Head of caudate nucleus (tissue), 42 donors: ENCODE measurements around the gene ARMH3.
"Not testable (repeated sequence)": the region's sequence is repeated elsewhere in the genome, so short reads cannot be mapped to it uniquely, and the experiment has no call there.

ENCODE experiments used
- DNase-seq, 42 donors: peaks; one replicate each; pipeline versions ENCODE4 v3.0.0 to v3.0.0-alpha.2; 2020 to 2021; ENCODE audit warnings: mixed read lengths in 7 of 42
- intact Hi-C: fragments of 100-400 bp; cut with DNase I; formaldehyde crosslinking; loops from one replicate; pipeline ENCODE4 v1.15.0; 2022

The ARMH3 gene

GRCh38 chr10:101997803-101998202 lies 58.2 kb downstream of the ARMH3 start:
- intact Hi-C loops = no loop called here

GRCh38 chr10:101995451-101996063 lies 60.4 kb downstream of the ARMH3 start:
- DNase-seq = peak in 2 of 42 donors; percentile 21 to 41
- intact Hi-C loops = no loop called here

More at GRCh38 chr10:101997803-101998202, 58.2 kb downstream of the ARMH3 start:
- no peak for DNase-seq

GRCh38 chr10:101993651-101994200 lies 62.2 kb downstream of the ARMH3 start:
- intact Hi-C loops = no loop called here
- DNase-seq = peak in 5 of 42 donors; percentile 14 to 45 (median 18)

- DNase-seq = no peak
- intact Hi-C loops = no loop called here
These were observed 62.8 kb downstream of the ARMH3 start for GRCh38 chr10:101993221-101993620.

GRCh38 chr10:101987136-101987535 lies 68.8 kb downstream of the ARMH3 start:
- intact Hi-C loops = no loop called here

GRCh38 chr10:101986624-101986971 lies 69.4 kb downstream of the ARMH3 start:
- intact Hi-C loops = no loop called here
- DNase-seq = peak in 4 of 42 donors; percentile 10 to 44 (median 26)

More at GRCh38 chr10:101987136-101987535, 68.8 kb downstream of the ARMH3 start:
- DNase-seq = peak in 1 of 42 donors; percentile 1

- intact Hi-C loops = not testable (repeated sequence)
- peak in 1 of 42 donors; percentile 3 for DNase-seq
These were observed 75.3 kb downstream of the ARMH3 start for GRCh38 chr10:101980677-101981076.

GRCh38 chr10:101974091-101974971 lies 81.6 kb downstream of the ARMH3 start:
- DNase-seq = peak in 2 of 42 donors; percentile 17 to 26
- intact Hi-C loops = no loop called here

- peak in 1 of 42 donors; percentile 31 for DNase-seq
- intact Hi-C loops = no loop called here
These were observed 83.2 kb downstream of the ARMH3 start for GRCh38 chr10:101972761-101973160.

GRCh38 chr10:101969412-101969922 lies 86.5 kb downstream of the ARMH3 start:
- intact Hi-C loops = no loop called here
- DNase-seq = peak in 1 of 42 donors; percentile 17

GRCh38 chr10:101968940-101969321 lies 87.0 kb downstream of the ARMH3 start:
- no peak for DNase-seq
- intact Hi-C loops = no loop called here

- intact Hi-C loops = no loop called here
- DNase-seq = no peak
These were observed 87.6 kb downstream of the ARMH3 start for GRCh38 chr10:101968286-101968939.

GRCh38 chr10:101967713-101968112 lies 88.3 kb downstream of the ARMH3 start:
- DNase-seq = no peak
- intact Hi-C loops = no loop called here

- no peak for DNase-seq
- intact Hi-C loops = no loop called here
These were observed 88.9 kb downstream of the ARMH3 start for GRCh38 chr10:101967119-101967518.

GRCh38 chr10:101965075-101965765 lies 90.8 kb downstream of the ARMH3 start:
- no peak for DNase-seq
- intact Hi-C loops = no loop called here

- DNase-seq = no peak
- intact Hi-C loops = no loop called here
These were observed 94.1 kb downstream of the ARMH3 start for GRCh38 chr10:101961591-101962498.

GRCh38 chr10:101960879-101961395 lies 95.0 kb downstream of the ARMH3 start:
- DNase-seq = no peak
- intact Hi-C loops = no loop called here
